A549 (cell line): ENCODE data around the gene JAKMIP1. TPM values are rescaled to one million over a fixed set of nuclear protein-coding genes. Genes with fewer than 3 reads are reported as not detected.

Experiments used
- ATAC-seq, 2 experiments: fragments of 200-7000 bp in 1 of 2; fragments of >200 bp in 1 of 2; cut with Nextera tagmentation in 1 of 2; cut with Tn5 transposase in 1 of 2; 3 replicates each; pipeline versions ENCODE4 v1.8.0 to v1.9.1; 2018 to 2020; ENCODE audit warnings: mild to moderate bottlenecking in 1 of 2, moderate library complexity in 1 of 2
- CTCF ChIA-PET: fragments of 300-600 bp; sonication (Branson Sonifier 250); formaldehyde crosslinking; extraction: SDS; loops from one replicate; lab custom pipeline; 2021; ENCODE audit warnings: antibody characterized with exemption, inconsistent platforms; lab: Yijun Ruan, JAX
- POLR2A ChIA-PET: fragments of 350-600 bp; formaldehyde crosslinking; extraction: SDS; loops from one replicate; lab custom pipeline; 2021; ENCODE audit warnings: antibody characterized with exemption, inconsistent platforms; lab: Yijun Ruan, JAX
- DNase-seq, 2 experiments: peaks; one replicate each; pipeline versions ENCODE4 v3.0.0 to v3.0.0-alpha.2; 2011 to 2016; ENCODE audit warnings: low read depth in 1 of 2, low spot score in 1 of 2
- FAIRE-seq: peaks from 2 replicates; lab custom pipeline; 2011; peaks lifted over from hg19 to GRCh38; lab: Jason Lieb, UNC
- H3K27ac ChIP-seq, 2 experiments: fragments of >200 bp; sonication (Bioruptor Twin); formaldehyde crosslinking; 3 replicates each; pipeline ENCODE4 v1.5.1; 2016 to 2017
- H3K4me1 ChIP-seq: fragments of >200 bp; sonication (Bioruptor Twin); formaldehyde crosslinking; 3 replicates; pipeline ENCODE4 v1.6.1; 2016
- H3K4me2 ChIP-seq: fragments of >200 bp; sonication (Bioruptor Twin); formaldehyde crosslinking; 3 replicates; pipeline ENCODE4 v1.6.1; 2016
- H3K4me3 ChIP-seq: fragments of >200 bp; sonication (Bioruptor Twin); formaldehyde crosslinking; 3 replicates; pipeline ENCODE4 v1.5.1; 2016
- H3K9me3 ChIP-seq: fragments of >200 bp; sonication (Bioruptor Twin); formaldehyde crosslinking; 3 replicates; pipeline ENCODE4 v1.6.1; 2016
- ATOH8 ChIP-seq: fragments of 250-450 bp; sonication (Bioruptor Pico); IDR thresholded peaks from 2 replicates; pipeline ENCODE4 v1.5.0; 2020; ENCODE audit warnings: low read depth, mild to moderate bottlenecking, moderate library complexity
- BHLHE40 ChIP-seq: IDR thresholded peaks from 2 replicates; pipeline ENCODE4 v1.6.1; 2012; ENCODE audit warnings: low read depth, low read length, inconsistent platforms
- CBX2 ChIP-seq: fragments of 200-600 bp; sonication (generic); IDR thresholded peaks from 2 replicates; pipeline ENCODE4 v1.6.1; 2016; ENCODE audit warnings: low read depth, mild to moderate bottlenecking, borderline replicate concordance
- CBX8 ChIP-seq: fragments of 200-600 bp; sonication (generic); IDR thresholded peaks from 2 replicates; pipeline ENCODE4 v1.6.1; 2016
- CTCF ChIP-seq: fragments of >200 bp; sonication (Bioruptor Twin); formaldehyde crosslinking; IDR thresholded peaks from 3 replicates; pipeline ENCODE4 v1.5.1; 2016
- EHF ChIP-seq: fragments of 250-450 bp; sonication (Bioruptor Pico); IDR thresholded peaks from 2 replicates; pipeline ENCODE4 v1.5.0; 2020; ENCODE audit warnings: mild to moderate bottlenecking
- FOSB ChIP-seq: fragments of 250-450 bp; sonication (Bioruptor Pico); IDR thresholded peaks from 2 replicates; pipeline ENCODE4 v1.5.0; 2020; ENCODE audit warnings: mild to moderate bottlenecking, moderate library complexity
- GATA3 ChIP-seq: IDR thresholded peaks from 2 replicates; pipeline ENCODE4 v1.6.1; 2012; ENCODE audit warnings: borderline replicate concordance
- HMGXB4 ChIP-seq: fragments of 250-450 bp; sonication (Bioruptor Pico); IDR thresholded peaks from 2 replicates; pipeline ENCODE4 v1.5.0; 2021; ENCODE audit warnings: mild to moderate bottlenecking, moderate library complexity, borderline replicate concordance
- HOXA7 ChIP-seq: fragments of 250-450 bp; sonication (Bioruptor Pico); IDR thresholded peaks from 2 replicates; pipeline ENCODE4 v1.5.0; 2020; ENCODE audit warnings: mild to moderate bottlenecking, moderate library complexity
- HOXB13 ChIP-seq: fragments of 250-450 bp; sonication (Bioruptor Pico); IDR thresholded peaks from 2 replicates; pipeline ENCODE4 v1.5.0; 2020; ENCODE audit warnings: low read depth, mild to moderate bottlenecking, moderate library complexity
- HOXB5 ChIP-seq: fragments of 250-450 bp; sonication (Bioruptor Pico); IDR thresholded peaks from 2 replicates; pipeline ENCODE4 v1.5.0; 2020; ENCODE audit warnings: mild to moderate bottlenecking, moderate library complexity
- JUN ChIP-seq, 2 experiments: fragments of >200 bp; sonication (Bioruptor Twin); formaldehyde crosslinking; IDR thresholded peaks; 2 replicates in 1 of 2; 3 replicates in 1 of 2; pipeline ENCODE4 v1.6.1; 2016 to 2017
- JUNB ChIP-seq: fragments of >200 bp; sonication (Bioruptor Twin); formaldehyde crosslinking; IDR thresholded peaks from 2 replicates; pipeline ENCODE4 v1.6.1; 2016
- MAFK ChIP-seq: fragments of 450-650 bp; IDR thresholded peaks from 2 replicates; pipeline ENCODE4 v1.6.1; 2014; ENCODE audit not compliant: partially characterized antibody
- PHF8 ChIP-seq: fragments of 200-600 bp; sonication (generic); IDR thresholded peaks from 2 replicates; pipeline ENCODE4 v1.6.1; 2016; ENCODE audit warnings: low read depth, mild to moderate bottlenecking, antibody characterized with exemption, moderate library complexity, borderline replicate concordance
- POLR2A ChIP-seq: IDR thresholded peaks from 2 replicates; pipeline ENCODE4 v1.6.1; 2012; ENCODE audit warnings: mild to moderate bottlenecking, low read length
- POLR2AphosphoS2 ChIP-seq: conservative IDR thresholded peaks from 2 replicates; pipeline ENCODE4 v1.6.1; 2012; ENCODE audit warnings: low read length, improper control_type of control experiment, inconsistent platforms
- RAD21 ChIP-seq, 2 experiments: fragments of >200 bp in 1 of 2; sonication (Bioruptor Twin) in 1 of 2; formaldehyde crosslinking in 1 of 2; IDR thresholded peaks in 1 of 2; conservative IDR thresholded peaks in 1 of 2; 2 replicates in 1 of 2; 3 replicates in 1 of 2; pipeline ENCODE4 v1.6.1; 2012 to 2018; ENCODE audit warnings: inconsistent platforms in 1 of 2
- RCOR1 ChIP-seq: fragments of 150-350 bp; IDR thresholded peaks from 2 replicates; pipeline ENCODE4 v1.6.1; 2014; ENCODE audit warnings: antibody characterized with exemption, low read length, low read depth
- RNF2 ChIP-seq: fragments of 200-600 bp; sonication (generic); IDR thresholded peaks from 2 replicates; pipeline ENCODE4 v1.6.1; 2016; ENCODE audit warnings: low read depth, mild to moderate bottlenecking, antibody characterized with exemption, moderate library complexity, borderline replicate concordance
- SREBF2 ChIP-seq: fragments of 450-650 bp; IDR thresholded peaks from 2 replicates; pipeline ENCODE4 v1.6.1; 2014; ENCODE audit warnings: mild to moderate bottlenecking, moderate library complexity
- TP53 ChIP-seq: fragments of 250-450 bp; sonication (Bioruptor Pico); IDR thresholded peaks from 2 replicates; pipeline ENCODE4 v1.5.0; 2021; ENCODE audit warnings: mild to moderate bottlenecking, moderate library complexity
- ZC3H11A ChIP-seq: fragments of 450-650 bp; IDR thresholded peaks from 2 replicates; pipeline ENCODE4 v1.6.1; 2014; ENCODE audit warnings: antibody characterized with exemption, mild to moderate bottlenecking
- ZSCAN20 ChIP-seq: fragments of 250-450 bp; sonication (Bioruptor Pico); IDR thresholded peaks from 2 replicates; pipeline ENCODE4 v1.8.0; 2022; ENCODE audit warnings: mild to moderate bottlenecking, moderate library complexity
- WGBS: methylation state at CpG from one replicate; pipeline ENCODE4 v1.1.6; 2017; ENCODE audit errors: missing lambda C conversion rate; 5-methylcytosine and 5-hydroxymethylcytosine counted together
- polyA plus RNA-seq, 4 experiments: library from polyadenylated mRNA; depleted of rRNA in 3 of 4; stranded (reverse); fragments of >200 nt; fragmentation: RNase III in 1 of 4; extraction: RNeasy Plus Mini Kit Qiagen cat#74134 plus additional on column Dnase treatment in 1 of 4; gene quantifications; 2 replicates in 3 of 4; 3 replicates in 1 of 4; pipeline ENCODE4 v1.2.3, GENCODE V29; 2011 to 2017
- TF ChIP-seq, protein P1 (sequence below): IDR thresholded peaks from 2 replicates; pipeline ENCODE4 v1.6.1; 2012; ENCODE audit warnings: low read depth, borderline replicate concordance
- TF ChIP-seq, protein P2 (sequence below): IDR thresholded peaks from 2 replicates; pipeline ENCODE4 v1.6.1; 2012

The JAKMIP1 gene
- polyA plus RNA-seq, 2 of the 4 experiments (the other 2 are of a cell fraction), result not detected

- H3K9me3 ChIP-seq, result no peaks in the 10 kb centered on the region
- POLR2A ChIA-PET, result no interaction called here
- no peak overlapping the region for H3K4me3 ChIP-seq
- no peak for FAIRE-seq
- H3K4me1 ChIP-seq, result no peaks in the 10 kb centered on the region
- ATAC-seq, result no peak
- no peak overlapping the region for H3K4me2 ChIP-seq
- no peak for DNase-seq
- no peak for TF ChIP-seq ZSCAN20 (CRISPR knock-in tag)
- no peak for TF ChIP-seq RNF2
- no peak for TF ChIP-seq RAD21 (conservative IDR thresholded peaks at IDR 0.05 in 1 of 2, IDR thresholded peaks at IDR 0.05 in 1 of 2)
- no peak for TF ChIP-seq HOXA7 (CRISPR knock-in tag)
- TF ChIP-seq POLR2AphosphoS2, result no peak
- TF ChIP-seq, protein P1, sequence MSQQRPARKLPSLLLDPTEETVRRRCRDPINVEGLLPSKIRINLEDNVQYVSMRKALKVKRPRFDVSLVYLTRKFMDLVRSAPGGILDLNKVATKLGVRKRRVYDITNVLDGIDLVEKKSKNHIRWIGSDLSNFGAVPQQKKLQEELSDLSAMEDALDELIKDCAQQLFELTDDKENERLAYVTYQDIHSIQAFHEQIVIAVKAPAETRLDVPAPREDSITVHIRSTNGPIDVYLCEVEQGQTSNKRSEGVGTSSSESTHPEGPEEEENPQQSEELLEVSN, result no peak
- no peak for TF ChIP-seq CBX8
- no peak for TF ChIP-seq MAFK
- no peak for TF ChIP-seq FOSB (CRISPR knock-in tag)
- TF ChIP-seq HOXB5 (CRISPR knock-in tag), result no peak
- no peak for TF ChIP-seq HMGXB4 (CRISPR knock-in tag)
- no peak for TF ChIP-seq BHLHE40
- TF ChIP-seq JUN (IDR thresholded peaks at IDR 0.05), result no peak
- TF ChIP-seq, all 56 proteins: peak for 0
- H3K27ac ChIP-seq, result no peak overlapping the region
- 69% methylated on average over 30 of the region's 30 CpGs for WGBS
- CTCF ChIA-PET, result no interaction called here
Measured at GRCh38 chr4:6232836-6233785, 32.8 kb upstream of the JAKMIP1 start.

DNA sequence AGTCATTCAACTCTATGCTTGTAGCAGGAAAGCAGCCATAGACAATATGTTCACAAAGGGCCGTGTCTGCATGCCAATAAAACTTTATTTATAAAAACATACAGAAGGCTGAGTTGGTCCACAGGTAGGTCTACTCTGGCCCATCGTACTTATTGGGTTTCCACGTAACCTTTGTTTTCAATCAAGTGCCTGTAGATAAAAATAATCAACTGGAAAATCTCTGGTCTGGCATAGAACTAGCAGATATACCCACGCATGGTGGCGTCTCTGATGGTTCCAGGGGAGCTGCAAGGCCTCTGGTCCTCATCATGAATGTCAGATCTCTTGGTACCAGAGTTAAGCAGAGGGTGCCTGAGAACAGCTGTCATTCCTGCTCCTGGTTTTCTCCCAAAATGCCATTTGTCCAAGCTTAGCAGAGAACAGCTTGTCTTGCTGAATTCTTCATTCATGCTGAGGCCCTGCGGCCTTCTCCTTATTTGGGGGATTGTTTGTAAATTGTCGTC is 31.4 kb upstream of the JAKMIP1 start:
- Histone ChIP-seq H3K9me3 (no peaks in the 10 kb centered on the region), H3K4me3 (no peak overlapping the region), H3K4me1 (no peaks in the 10 kb centered on the region), H3K4me2 (no peak overlapping the region), H3K27ac (no peak overlapping the region)
- CTCF ChIA-PET, result interaction anchor here (1.5 kb wide), 2 partner anchors 18 to 20 kb away, joined by 4 to 6 read pairs; no protein-coding TSS in a partner anchor
- POLR2A ChIA-PET, result no interaction called here
- 67% methylated on average over 7 of the region's 7 CpGs for WGBS
- TF ChIP-seq GATA3, result no peak
- no peak for TF ChIP-seq TP53 (CRISPR knock-in tag)
- no peak for TF ChIP-seq POLR2A
- no peak for TF ChIP-seq ATOH8 (CRISPR knock-in tag)
- TF ChIP-seq POLR2AphosphoS2, result no peak
- TF ChIP-seq SREBF2, result no peak
- TF ChIP-seq FOSB (CRISPR knock-in tag), result no peak
- TF ChIP-seq, protein P2, sequence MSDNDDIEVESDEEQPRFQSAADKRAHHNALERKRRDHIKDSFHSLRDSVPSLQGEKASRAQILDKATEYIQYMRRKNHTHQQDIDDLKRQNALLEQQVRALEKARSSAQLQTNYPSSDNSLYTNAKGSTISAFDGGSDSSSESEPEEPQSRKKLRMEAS, result no peak
- TF ChIP-seq CBX8, result no peak
- no peak for TF ChIP-seq CBX2
- TF ChIP-seq HOXB13 (CRISPR knock-in tag), result no peak
- TF ChIP-seq EHF, result no peak
- no peak for TF ChIP-seq HMGXB4 (CRISPR knock-in tag)
- no peak for TF ChIP-seq HOXB5 (CRISPR knock-in tag)
- TF ChIP-seq CTCF, result no peak
- TF ChIP-seq ZC3H11A, result no peak
- TF ChIP-seq JUNB, result no peak
- no peak for TF ChIP-seq PHF8
- TF ChIP-seq RCOR1, result no peak
- FAIRE-seq, result no peak
- no peak for ATAC-seq
- DNase-seq, result no peak
